ENCODE measurements around the gene ERCC6L2. TPM values are rescaled to one million over a fixed set of nuclear protein-coding genes. Genes with fewer than 3 reads are reported as not detected.

The ERCC6L2 gene
- total RNA-seq, 1 donor from 2014 or later: 77.6 TPM

DNA sequence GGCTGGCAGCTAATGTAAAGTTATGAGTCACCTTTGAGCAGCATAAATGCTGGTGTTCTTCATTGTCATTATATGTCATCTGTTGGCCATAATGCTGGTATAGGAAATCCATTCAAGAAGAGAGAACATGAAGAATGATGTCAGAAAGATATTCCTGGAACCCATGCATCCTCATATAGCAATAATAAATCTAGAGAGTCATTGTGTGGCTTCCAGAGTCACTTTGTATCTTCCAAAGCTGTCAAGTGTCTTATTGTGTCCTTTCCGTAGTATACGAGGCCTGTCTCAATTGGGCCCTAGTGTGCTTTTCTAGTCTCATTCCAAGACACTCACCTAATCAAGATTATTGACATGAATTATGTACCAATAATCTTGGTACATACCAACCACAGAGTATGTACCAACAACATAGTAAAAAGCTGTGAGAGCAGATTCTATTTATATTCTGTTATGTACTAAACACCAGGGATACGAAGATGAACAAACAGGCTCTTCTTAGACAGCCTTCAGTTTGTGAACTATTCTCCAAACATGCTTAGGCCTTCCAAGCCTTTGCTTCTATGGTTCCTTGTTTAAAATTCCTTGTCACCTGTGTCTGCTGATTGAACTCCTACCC, 110.1 kb downstream of the ERCC6L2 start:
- H3K36me3 ChIP-seq: peaks cover 3% of the 10 kb centered on the region
- no peak for TF ChIP-seq EZH2phosphoT487 (IDR thresholded peaks at IDR 0.05)
- peaks cover 18% of the 10 kb centered on the region for H3F3A ChIP-seq (ENCODE audit: low read depth)
- no peak overlapping the region for H3K4me2 ChIP-seq
- Mint-ChIP-seq H3K4me1 (peaks cover 29% of the 10 kb centered on the region), H3K36me3 (peaks cover 44% of the 10 kb centered on the region), H3K4me3 (no peak overlapping the region), H3K27me3 (ENCODE audit: insufficient read depth, low read depth) (no peaks in the 10 kb centered on the region), H3K27ac (no peak overlapping the region), H3K9me3 (peaks cover 8% of the 10 kb centered on the region)
- no peak overlapping the region for H3K27ac ChIP-seq
- no peak overlapping the region for H3K4me3 ChIP-seq
- H3K4me1 ChIP-seq: peaks cover 32% of the 10 kb centered on the region
- no peak overlapping the region for H3K9ac ChIP-seq
- H3K27me3 ChIP-seq: no peaks in the 10 kb centered on the region
- no peaks in the 10 kb centered on the region for H3K9me3 ChIP-seq (ENCODE audit: low read depth)
- peaks cover 10% of the 10 kb centered on the region for H4K20me1 ChIP-seq (ENCODE audit: low read depth)
- no peak overlapping the region for H2AFZ ChIP-seq (replicated peaks)
- DNase-seq (ENCODE audit: low spot score): no peak
- no peaks in the 10 kb centered on the region for H3K79me2 ChIP-seq (ENCODE audit: low read depth)

DNA sequence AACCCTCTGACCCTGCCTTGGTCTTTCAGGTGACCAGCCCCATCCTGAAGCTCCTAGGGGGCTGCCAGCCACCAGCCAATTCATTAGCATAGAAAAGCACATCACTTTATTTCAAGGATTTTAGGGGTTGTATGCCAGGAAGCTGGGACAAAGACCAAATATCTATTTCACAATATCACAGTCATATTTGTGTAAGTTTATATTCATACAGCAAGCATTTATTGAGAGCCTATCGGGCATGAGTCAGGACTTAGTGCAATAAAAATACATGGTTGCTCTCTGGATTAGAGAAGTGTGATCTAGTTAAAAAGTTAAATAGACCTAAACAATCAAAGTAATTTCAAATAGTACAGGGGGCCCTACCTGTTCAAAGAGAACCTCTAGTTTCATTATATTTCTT, 113.8 kb downstream of the ERCC6L2 start:
- H3K9ac ChIP-seq: no peak overlapping the region
- no peaks in the 10 kb centered on the region for H3K9me3 ChIP-seq (ENCODE audit: low read depth)
- peaks cover 46% of the 10 kb centered on the region for H3K36me3 Mint-ChIP-seq
- no peak for TF ChIP-seq EZH2 (IDR thresholded peaks at IDR 0.05)
- TF ChIP-seq CTCF (IDR thresholded peaks at IDR 0.05): no peak
- TF ChIP-seq EZH2phosphoT487 (IDR thresholded peaks at IDR 0.05): no peak
- no peak overlapping the region for H3K27ac Mint-ChIP-seq
- peaks cover 3% of the 10 kb centered on the region for H3K36me3 ChIP-seq
- H3K27me3 ChIP-seq: no peaks in the 10 kb centered on the region
- peaks cover 8% of the 10 kb centered on the region for H3K9me3 Mint-ChIP-seq
- no peaks in the 10 kb centered on the region for H3K4me1 Mint-ChIP-seq
- no peaks in the 10 kb centered on the region for H3K4me1 ChIP-seq
- H4K20me1 ChIP-seq (ENCODE audit: low read depth): no peaks in the 10 kb centered on the region
- no peak overlapping the region for H3K27ac ChIP-seq
- no peak overlapping the region for H3K4me2 ChIP-seq
- no peaks in the 10 kb centered on the region for H3K79me2 ChIP-seq (ENCODE audit: low read depth)
- DNase-seq (ENCODE audit: low spot score): no peak
- H2AFZ ChIP-seq (replicated peaks): no peak overlapping the region
- H3K4me3 Mint-ChIP-seq: no peak overlapping the region
- no peaks in the 10 kb centered on the region for H3K27me3 Mint-ChIP-seq (ENCODE audit: insufficient read depth, low read depth)
- H3F3A ChIP-seq (ENCODE audit: low read depth): no peaks in the 10 kb centered on the region
- H3K4me3 ChIP-seq: no peak overlapping the region

- Histone ChIP-seq H3K4me2 (no peak overlapping the region), H3F3A (ENCODE audit: low read depth) (no peaks in the 10 kb centered on the region), H4K20me1 (ENCODE audit: low read depth) (no peaks in the 10 kb centered on the region), H3K4me1 (no peaks in the 10 kb centered on the region), H3K27me3 (no peaks in the 10 kb centered on the region), H3K79me2 (ENCODE audit: low read depth) (no peaks in the 10 kb centered on the region), H3K4me3 (no peak overlapping the region), H3K9me3 (ENCODE audit: low read depth) (no peaks in the 10 kb centered on the region), H2AFZ (replicated peaks) (no peak overlapping the region), H3K27ac (no peak overlapping the region), H3K9ac (no peak overlapping the region), H3K36me3 (peaks cover 3% of the 10 kb centered on the region)
- H3K4me1 Mint-ChIP-seq: no peaks in the 10 kb centered on the region
- H3K36me3 Mint-ChIP-seq: peaks cover 41% of the 10 kb centered on the region
- no peak for TF ChIP-seq EZH2phosphoT487 (IDR thresholded peaks at IDR 0.05)
- no peak for TF ChIP-seq EZH2 (IDR thresholded peaks at IDR 0.05)
- no peak for TF ChIP-seq CTCF (IDR thresholded peaks at IDR 0.05)
- H3K9me3 Mint-ChIP-seq: peaks cover 8% of the 10 kb centered on the region
- H3K27ac Mint-ChIP-seq: no peak overlapping the region
- H3K27me3 Mint-ChIP-seq (ENCODE audit: insufficient read depth, low read depth): no peaks in the 10 kb centered on the region
- DNase-seq (ENCODE audit: low spot score): no peak
- H3K4me3 Mint-ChIP-seq: no peak overlapping the region
These were observed 115.8 kb downstream of the ERCC6L2 start for GRCh38 chr9:95991326-95991725.

GRCh38 chr9:95992536-95992935, 117.0 kb downstream of the ERCC6L2 start:
- H3K27me3 ChIP-seq: no peaks in the 10 kb centered on the region
- no peak overlapping the region for H3K27ac ChIP-seq
- Mint-ChIP-seq H3K4me3 (no peak overlapping the region), H3K9me3 (peaks cover 3% of the 10 kb centered on the region), H3K27ac (no peak overlapping the region), H3K36me3 (peaks cover 38% of the 10 kb centered on the region), H3K27me3 (ENCODE audit: insufficient read depth, low read depth) (no peaks in the 10 kb centered on the region), H3K4me1 (no peaks in the 10 kb centered on the region)
- H4K20me1 ChIP-seq (ENCODE audit: low read depth): no peaks in the 10 kb centered on the region
- no peaks in the 10 kb centered on the region for H3F3A ChIP-seq (ENCODE audit: low read depth)
- peaks cover 3% of the 10 kb centered on the region for H3K36me3 ChIP-seq
- no peak overlapping the region for H3K4me3 ChIP-seq
- H3K9ac ChIP-seq: no peak overlapping the region
- TF ChIP-seq EZH2phosphoT487 (IDR thresholded peaks at IDR 0.05): no peak
- TF ChIP-seq EZH2 (IDR thresholded peaks at IDR 0.05): no peak
- TF ChIP-seq CTCF (IDR thresholded peaks at IDR 0.05): no peak
- no peak overlapping the region for H2AFZ ChIP-seq (replicated peaks)
- H3K4me1 ChIP-seq: no peaks in the 10 kb centered on the region
- no peaks in the 10 kb centered on the region for H3K79me2 ChIP-seq (ENCODE audit: low read depth)
- no peaks in the 10 kb centered on the region for H3K9me3 ChIP-seq (ENCODE audit: low read depth)
- no peak for DNase-seq (ENCODE audit: low spot score)
- no peak overlapping the region for H3K4me2 ChIP-seq

Data from neural progenitor cell (in vitro differentiated cells).